GM12873 (cell line): ENCODE data around the gene CAMK1D.

Experiments
- CTCF ChIP-seq: IDR thresholded peaks from 2 replicates; pipeline ENCODE4 v1.5.1; 2012; ENCODE audit warnings: low read depth, mild to moderate bottlenecking, moderate library complexity, low read length, control low read depth; ENCODE audit not compliant: insufficient read depth; ENCODE audit errors: missing control alignments

CAMK1D gene

DNA sequence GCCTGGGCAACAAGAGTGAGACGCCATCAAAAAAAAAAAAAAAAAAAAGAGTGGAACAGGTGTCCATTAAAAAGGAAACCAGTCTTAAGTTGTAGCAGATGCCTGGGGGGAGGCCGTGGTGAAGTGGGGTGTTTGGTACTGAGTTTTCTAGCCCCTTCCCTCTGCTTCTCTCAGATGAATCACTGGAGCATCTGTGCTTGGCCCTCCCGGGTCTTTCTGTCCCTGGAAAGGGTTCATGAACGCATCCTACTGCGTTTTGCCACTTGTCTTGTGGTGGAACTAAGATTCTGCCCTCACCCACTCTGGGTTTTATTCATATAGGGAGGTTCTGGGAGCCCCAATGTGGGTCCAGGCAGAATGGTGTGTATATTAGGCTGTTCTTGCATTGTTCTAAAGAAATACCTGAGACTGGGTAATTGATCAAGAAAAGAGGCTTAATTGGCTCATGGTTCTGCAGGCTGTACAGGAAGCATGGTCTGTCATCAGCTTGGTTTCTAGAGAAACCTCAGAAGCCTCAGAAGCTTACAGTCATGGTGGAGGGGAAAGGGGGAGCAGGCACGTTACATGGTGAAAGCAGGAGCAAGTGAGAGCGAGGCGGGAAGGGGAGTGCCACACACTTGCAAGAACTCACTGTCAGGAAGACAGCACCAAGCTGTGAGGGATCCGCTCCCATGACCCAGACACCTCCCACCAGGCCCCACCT lies 63.5 kb downstream of the CAMK1D start:
- TF ChIP-seq CTCF = no peak

- TF ChIP-seq CTCF = no peak
These were observed 64.0 kb downstream of the CAMK1D start for GRCh38 chr10:12413369-12413711.

GRCh38 chr10:12414278-12414989 lies 65.1 kb downstream of the CAMK1D start:
- no peak for TF ChIP-seq CTCF

GRCh38 chr10:12416344-12417050 lies 67.2 kb downstream of the CAMK1D start:
- TF ChIP-seq CTCF = no peak

DNA sequence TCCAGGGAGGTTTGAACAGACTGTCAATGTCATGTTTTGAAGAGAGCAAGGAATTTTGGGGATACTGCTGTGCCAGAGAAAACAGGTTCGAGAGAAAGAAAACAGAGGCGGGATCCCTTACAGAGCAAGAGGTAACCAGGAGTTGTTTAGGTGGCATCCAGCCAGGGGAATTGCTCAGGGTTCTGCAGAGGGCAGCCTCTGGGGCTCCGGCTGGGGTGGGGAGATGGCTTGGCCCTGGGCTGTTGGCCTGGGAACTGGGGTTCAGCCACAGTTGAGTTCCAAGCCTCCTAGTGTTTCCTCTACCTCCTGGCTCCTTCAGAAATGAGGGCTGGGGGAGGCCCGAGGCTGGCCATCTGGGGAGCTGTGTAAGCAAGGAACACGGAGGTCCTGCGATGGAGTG lies 68.0 kb downstream of the CAMK1D start:
- TF ChIP-seq CTCF = no peak

DNA sequence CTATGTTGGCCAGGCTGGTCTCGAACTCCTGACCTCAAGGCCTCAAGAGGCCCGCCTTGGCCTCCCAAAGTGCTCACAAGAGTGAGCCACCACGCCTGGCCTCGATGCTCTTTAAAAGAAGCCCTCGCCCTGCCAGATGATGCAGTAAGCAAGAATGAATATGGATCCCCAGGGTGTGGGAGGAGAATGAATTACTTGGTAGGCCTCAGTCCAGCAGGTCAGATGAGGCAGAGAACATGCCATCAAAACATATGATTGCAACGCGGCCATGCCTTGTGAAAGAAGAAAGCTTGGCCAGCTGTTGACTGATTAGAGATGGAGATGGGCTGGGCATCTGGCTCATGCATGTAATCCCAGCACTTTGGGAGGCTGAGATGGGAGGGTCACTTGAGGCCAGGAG lies 68.7 kb downstream of the CAMK1D start:
- TF ChIP-seq CTCF = no peak

DNA sequence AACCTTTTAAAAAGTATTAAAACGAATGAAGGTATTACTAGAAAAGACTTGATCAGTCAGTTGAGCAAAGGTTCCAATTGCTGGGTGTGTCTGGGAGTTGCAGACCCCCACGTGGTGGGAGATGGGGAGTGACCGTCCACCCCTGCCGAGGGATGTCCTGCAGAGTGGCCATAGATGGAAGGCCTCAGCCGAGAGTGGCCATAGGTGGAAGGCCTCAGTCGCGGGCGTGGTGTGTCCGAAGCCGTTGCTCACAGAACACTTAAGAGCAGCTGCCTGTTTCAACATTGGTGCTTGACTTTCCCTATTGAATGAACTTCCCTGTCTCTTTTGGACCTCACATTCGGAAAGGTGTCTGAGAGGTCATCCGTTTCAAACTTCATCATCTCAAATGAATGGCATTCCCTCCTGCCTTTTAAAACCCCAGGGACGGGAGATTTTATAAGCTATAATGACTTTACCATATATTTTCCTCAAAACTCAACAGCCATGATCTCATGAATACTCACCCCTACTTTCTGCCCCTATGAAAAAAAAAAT lies 69.4 kb downstream of the CAMK1D start:
- TF ChIP-seq CTCF = no peak
